H1 (cell line): ENCODE results near the gene ZNF697. TPM values are rescaled to one million over a fixed set of nuclear protein-coding genes. Genes with fewer than 3 reads are reported as not detected.

Experiments
- CTCF ChIA-PET: fragments of 300-600 bp; sonication (Branson Sonifier 250); formaldehyde crosslinking; loops from one replicate; lab custom pipeline; 2021; ENCODE audit not compliant: partially characterized antibody; lab: Charles Lee
- POLR2A ChIA-PET: fragments of 300-600 bp; sonication (Branson Sonifier 250); formaldehyde crosslinking; loops from one replicate; lab custom pipeline; 2021; ENCODE audit warnings: inconsistent platforms; ENCODE audit not compliant: partially characterized antibody; lab: Charles Lee
- DNase-seq, 2 experiments: peaks; one replicate each; pipeline versions ENCODE4 v3.0.0 to v3.0.0-alpha.2; 2010 to 2022; ENCODE audit warnings: low spot score in 2 of 2, low read depth in 1 of 2, mixed read lengths in 1 of 2
- FAIRE-seq: peaks from 2 replicates; lab custom pipeline; 2011; peaks lifted over from hg19 to GRCh38; lab: Jason Lieb, UNC
- H2AFZ ChIP-seq: 2 replicates; pipeline ENCODE4 v1.8.1; 2012; ENCODE audit warnings: low read length, inconsistent platforms
- H2AK5ac ChIP-seq: 2 replicates; pipeline ENCODE4 v1.6.1; 2013; ENCODE audit warnings: low read depth, low read length
- H2BK120ac ChIP-seq: replicated peaks from 2 replicates; pipeline ENCODE3; 2013; ENCODE audit warnings: low read depth, low read length, inconsistent platforms
- H2BK12ac ChIP-seq: 2 replicates; pipeline ENCODE4 v1.6.1; 2013; ENCODE audit warnings: low read depth, low read length
- H2BK15ac ChIP-seq: 2 replicates; pipeline ENCODE4 v1.6.1; 2013; ENCODE audit warnings: low read length
- H2BK20ac ChIP-seq: 2 replicates; pipeline ENCODE4 v1.6.1; 2013; ENCODE audit warnings: low read length
- H2BK5ac ChIP-seq: 2 replicates; pipeline ENCODE4 v1.6.1; 2013; ENCODE audit warnings: low read depth, low read length
- H3K14ac ChIP-seq: 2 replicates; pipeline ENCODE4 v1.6.1; 2013; ENCODE audit warnings: inconsistent platforms; ENCODE audit not compliant: insufficient read length
- H3K18ac ChIP-seq: 2 replicates; pipeline ENCODE4 v1.6.1; 2013; ENCODE audit warnings: low read length; ENCODE audit errors: extremely low read depth
- H3K23ac ChIP-seq: 2 replicates; pipeline ENCODE4 v1.6.1; 2013; ENCODE audit warnings: inconsistent platforms; ENCODE audit not compliant: insufficient read length
- H3K23me2 ChIP-seq: 2 replicates; pipeline ENCODE4 v1.6.1; 2013; ENCODE audit warnings: low read depth, low read length
- H3K27ac ChIP-seq: 2 replicates; pipeline ENCODE4 v1.6.1; 2011; ENCODE audit warnings: low read depth, low read length, inconsistent platforms
- H3K27me3 ChIP-seq, 4 experiments: replicated peaks in 1 of 4; 1 replicate in 1 of 4; 2 replicates in 3 of 4; pipeline versions ENCODE4 v1.6.1 to v1.8.1; 2011 to 2013; ENCODE audit warnings: low read length in 3 of 4, mild to moderate bottlenecking in 3 of 4, inconsistent platforms in 2 of 4, mixed read lengths in 2 of 4, moderate library complexity in 1 of 4; ENCODE audit not compliant: control insufficient read depth in 3 of 4, insufficient read depth in 3 of 4; ENCODE audit errors: extremely low read depth in 1 of 4
- H3K36me3 ChIP-seq, 4 experiments: 2 replicates each; pipeline versions ENCODE4 v1.6.1 to v1.8.1; 2011 to 2013; ENCODE audit warnings: mild to moderate bottlenecking in 4 of 4, low read length in 3 of 4, moderate library complexity in 2 of 4, control low read depth in 1 of 4, inconsistent platforms in 1 of 4; ENCODE audit not compliant: insufficient read depth in 4 of 4, control insufficient read depth in 2 of 4
- H3K4ac ChIP-seq: replicated peaks from 2 replicates; pipeline ENCODE3; 2013; ENCODE audit warnings: low read length, low read depth, mixed read lengths, inconsistent platforms; ENCODE audit not compliant: insufficient read length
- H3K4me1 ChIP-seq, 4 experiments: replicated peaks in 1 of 4; 1 replicate in 1 of 4; 2 replicates in 3 of 4; pipeline versions ENCODE4 v1.6.1 to v1.8.1; 2011 to 2013; ENCODE audit warnings: low read length in 3 of 4, inconsistent platforms in 2 of 4, mixed read lengths in 1 of 4; ENCODE audit not compliant: insufficient read depth in 4 of 4, control insufficient read depth in 3 of 4
- H3K4me2 ChIP-seq, 2 experiments: 2 replicates each; pipeline versions ENCODE4 v1.6.1 to v1.8.1; 2011 to 2013; ENCODE audit warnings: low read depth in 2 of 2, low read length in 2 of 2, control low read depth in 1 of 2, inconsistent platforms in 1 of 2, mild to moderate bottlenecking in 1 of 2; ENCODE audit not compliant: insufficient read depth in 1 of 2
- H3K4me3 ChIP-seq, 4 experiments: fragments of 200-600, 300-600 bp in 1 of 4; sonication (generic), shearing (Covaris generic), sonication (Bioruptor Twin) in 1 of 4; 2 replicates each; pipeline versions ENCODE4 v1.5.1 to v1.8.1; 2011 to 2016; ENCODE audit warnings: low read length in 4 of 4, low read depth in 3 of 4, control low read depth in 2 of 4, inconsistent platforms in 2 of 4, mild to moderate bottlenecking in 2 of 4, mixed read lengths in 1 of 4, moderate library complexity in 1 of 4; ENCODE audit not compliant: insufficient read depth in 2 of 4; ENCODE audit errors: extremely low read depth in 1 of 4
- H3K56ac ChIP-seq: replicated peaks from 2 replicates; pipeline ENCODE3; 2013; ENCODE audit warnings: low read depth, mild to moderate bottlenecking, mixed read lengths, low read length, inconsistent platforms; ENCODE audit not compliant: insufficient read length
- H3K79me1 ChIP-seq: 2 replicates; pipeline ENCODE4 v1.6.1; 2013; ENCODE audit warnings: low read depth, low read length, control low read depth
- H3K79me2 ChIP-seq, 2 experiments: 2 replicates each; pipeline versions ENCODE4 v1.6.1 to v1.8.1; 2012 to 2013; ENCODE audit warnings: low read length in 2 of 2, mild to moderate bottlenecking in 2 of 2, inconsistent platforms in 1 of 2; ENCODE audit not compliant: insufficient read depth in 2 of 2, control insufficient read depth in 1 of 2
- H3K9ac ChIP-seq, 4 experiments: replicated peaks in 1 of 4; 1 replicate in 1 of 4; 2 replicates in 3 of 4; pipeline versions ENCODE4 v1.6.1 to v1.8.1; 2011 to 2013; ENCODE audit warnings: low read depth in 3 of 4, low read length in 3 of 4, control low read depth in 2 of 4, mild to moderate bottlenecking in 2 of 4, moderate library complexity in 2 of 4, inconsistent platforms in 1 of 4; ENCODE audit errors: extremely low read depth in 1 of 4
- H3K9me3 ChIP-seq, 2 experiments: 2 replicates each; pipeline versions ENCODE4 v1.6.1 to v1.8.1; 2012 to 2013; ENCODE audit warnings: mild to moderate bottlenecking in 2 of 2, moderate library complexity in 2 of 2, control low read depth in 1 of 2, inconsistent platforms in 1 of 2, low read depth in 1 of 2, low read length in 1 of 2, mixed read lengths in 1 of 2; ENCODE audit not compliant: insufficient read depth in 2 of 2
- H4K20me1 ChIP-seq, 2 experiments: replicated peaks in 1 of 2; 2 replicates each; pipeline versions ENCODE3 to v1.8.1; 2011 to 2013; ENCODE audit warnings: inconsistent platforms in 2 of 2, low read length in 2 of 2, mild to moderate bottlenecking in 1 of 2; ENCODE audit not compliant: insufficient read depth in 2 of 2, control insufficient read depth in 1 of 2
- H4K5ac ChIP-seq: 2 replicates; pipeline ENCODE4 v1.6.1; 2013; ENCODE audit warnings: low read length, low read depth, mixed read lengths, inconsistent platforms; ENCODE audit not compliant: insufficient read length
- H4K8ac ChIP-seq: 2 replicates; pipeline ENCODE4 v1.8.0; 2013; ENCODE audit warnings: mild to moderate bottlenecking, moderate library complexity, low read length, inconsistent platforms; ENCODE audit not compliant: insufficient read depth; ENCODE audit errors: extremely low read depth
- H4K91ac ChIP-seq: replicated peaks from 2 replicates; pipeline ENCODE3; 2013; ENCODE audit warnings: low read length, mixed read lengths, inconsistent platforms; ENCODE audit not compliant: insufficient read length
- BACH1 ChIP-seq: IDR thresholded peaks from 2 replicates; pipeline ENCODE4 v1.6.1; 2012; ENCODE audit warnings: low read length, improper control_type of control experiment
- CTBP2 ChIP-seq: IDR thresholded peaks from 2 replicates; pipeline ENCODE4 v1.7.0; 2011; ENCODE audit warnings: borderline replicate concordance, mild to moderate bottlenecking, moderate library complexity, mixed read lengths, low read length; ENCODE audit not compliant: insufficient read depth, insufficient read length
- EGR1 ChIP-seq: IDR thresholded peaks from 2 replicates; pipeline ENCODE4 v1.6.1; 2011; ENCODE audit warnings: low read depth, low read length, borderline replicate concordance
- JUND ChIP-seq: IDR thresholded peaks from 2 replicates; pipeline ENCODE4 v1.6.1; 2011; ENCODE audit warnings: mild to moderate bottlenecking, improper control_type of control experiment, low read length
- NANOG ChIP-seq: IDR thresholded peaks from 2 replicates; pipeline ENCODE4 v1.6.1; 2011; ENCODE audit warnings: low read length, low read depth, mild to moderate bottlenecking, inconsistent platforms; ENCODE audit not compliant: insufficient read depth, poor library complexity, severe bottlenecking
- SIX5 ChIP-seq: IDR thresholded peaks from 2 replicates; pipeline ENCODE4 v1.6.1; 2011; ENCODE audit warnings: mild to moderate bottlenecking, low read depth, low read length
- SP1 ChIP-seq: IDR thresholded peaks from 2 replicates; pipeline ENCODE4 v1.6.1; 2011; ENCODE audit warnings: low read depth, low read length
- SP4 ChIP-seq: IDR thresholded peaks from 2 replicates; pipeline ENCODE4 v1.6.1; 2012; ENCODE audit warnings: low read length, inconsistent platforms
- TAF1 ChIP-seq: IDR thresholded peaks from 2 replicates; pipeline ENCODE4 v1.6.1; 2011; ENCODE audit warnings: mild to moderate bottlenecking, low read depth, low read length
- WGBS, 2 experiments: shearing (Covaris generic) in 1 of 2; methylation state at CpG; one replicate each; pipeline versions ENCODE4 v1.1.6 to v1.1.7; 2013 to 2015; ENCODE audit warnings: low lambda C conversion rate in 2 of 2, mixed read lengths in 2 of 2, inconsistent platforms in 1 of 2, low coverage in 1 of 2, missing lambda C conversion rate in 1 of 2; ENCODE audit not compliant: insufficient replicate concordance in 2 of 2, insufficient coverage in 1 of 2, insufficient read length in 1 of 2; ENCODE audit errors: extremely low coverage in 1 of 2, missing lambda C conversion rate in 1 of 2; 5-methylcytosine and 5-hydroxymethylcytosine counted together
- polyA plus RNA-seq, 7 experiments: library from polyadenylated mRNA; depleted of rRNA in 3 of 7; stranded (reverse) in 5 of 7; unstranded in 2 of 7; fragments of >200 nt in 5 of 7; fragments of 200-250 nt in 2 of 7; gene quantifications; 1 replicate in 5 of 7; 2 replicates in 1 of 7; 4 replicates in 1 of 7; pipeline versions ENCODE4 v1.2.1 to v1.2.3, GENCODE V29; 2011 to 2013; ENCODE audit warnings: missing spikeins in 2 of 7, mixed read lengths in 2 of 7
- total RNA-seq: library from RNA; stranded (reverse); fragmentation: NEBNext Ultra II Directional; extraction: Animal tissue kit (Norgen Biotek cat#: 25700); gene quantifications from 2 replicates; pipeline ENCODE4 v1.2.1, GENCODE V29; 2021

Gene ZNF697
- total and polyA plus RNA-seq, 2 of the 8 experiments (the other 6 are each of a cell fraction or from before 2014, with no cell fraction given), result 5.6 to 18.3 TPM

- H3K9ac ChIP-seq, result no peak overlapping the region
- H2BK12ac ChIP-seq, result no peak overlapping the region
- FAIRE-seq (no peak), DNase-seq (no peak)
- no peak overlapping the region for H2AFZ ChIP-seq
- no peak overlapping the region for H2BK15ac ChIP-seq
- no peak overlapping the region for H4K5ac ChIP-seq
- no peak overlapping the region for H3K27ac ChIP-seq
- H3K4ac ChIP-seq, result no peak overlapping the region
- H4K91ac ChIP-seq, result no peak overlapping the region
- ChIA-PET CTCF (interaction anchor here (1.1 to 32.7 kb wide), 5 partner anchors 7 to 31 kb away, joined by 3 to 786 read pairs (median 121); no protein-coding TSS in a partner anchor), POLR2A (interaction anchor here (1.7 to 6.7 kb wide), 3 partner anchors 7 to 60 kb away, joined by 7 to 39 read pairs (median 9); partner anchors contain the start of gene PHGDH)
- no peak overlapping the region for H4K8ac ChIP-seq
- no peak overlapping the region for H3K18ac ChIP-seq
- peaks cover 0 to 8% (median 2%) of the 10 kb centered on the region in 4 experiments; a peak in 3 of 7 replicates for H3K4me1 ChIP-seq
- H3K4me3 ChIP-seq, result no peak overlapping the region
- no peak overlapping the region for H2BK20ac ChIP-seq
- H3K79me1 ChIP-seq, result no peaks in the 10 kb centered on the region
- no peaks in the 10 kb centered on the region for H3K9me3 ChIP-seq
- WGBS, 2 experiments, result 82% methylated on average over 4 of the region's 4 CpGs; no CpG with 5 or more reads in 1 of the 2 experiments
- H3K56ac ChIP-seq, result no peak overlapping the region
- TF ChIP-seq NANOG (no peak), TAF1 (no peak), BACH1 (no peak), JUND (no peak), CTBP2 (no peak), SP1 (no peak), EGR1 (no peak), SIX5 (no peak), SP4 (no peak)
- no peaks in the 10 kb centered on the region for H3K36me3 ChIP-seq
- no peaks in the 10 kb centered on the region; a peak in 1 of 7 replicates for H3K27me3 ChIP-seq
- H3K23ac ChIP-seq, result no peak overlapping the region
- H4K20me1 ChIP-seq, result no peaks in the 10 kb centered on the region
- H2BK5ac ChIP-seq, result no peak overlapping the region
- H3K14ac ChIP-seq, result no peak overlapping the region
- H3K79me2 ChIP-seq, result no peaks in the 10 kb centered on the region
- H2AK5ac ChIP-seq, result no peak overlapping the region
- H3K23me2 ChIP-seq, result no peaks in the 10 kb centered on the region
- H2BK120ac ChIP-seq, result no peak overlapping the region
- no peak overlapping the region for H3K4me2 ChIP-seq
Measured at GRCh38 chr1:119653135-119653838, 5.2 kb upstream of the ZNF697 start.
